Measurements from ENCODE around the gene LDB3. TPM values are rescaled to one million over a fixed set of nuclear protein-coding genes. Genes with fewer than 3 reads are reported as not detected.

LDB3 gene
- total and polyA plus RNA-seq, 2 of the 8 experiments (the other 6 are each of a cell fraction or from before 2014, with no cell fraction given), result 0.20 to 0.43 TPM

GRCh38 chr10:86657011-86657395 is 11.3 kb upstream of the LDB3 start:
- no peaks in the 10 kb centered on the region for H3K27me3 ChIP-seq (replicated peaks in 1 of 4; ENCODE audit: control insufficient read depth in 3 of 4, extremely low read depth in 1 of 4, insufficient read depth in 3 of 4, low read length in 3 of 4)
- DNase-seq (ENCODE audit: low read depth in 1 of 2, low spot score in 2 of 2) (no peak), FAIRE-seq (no peak)
- no peaks in the 10 kb centered on the region for H3K79me2 ChIP-seq (ENCODE audit: control insufficient read depth in 1 of 2, insufficient read depth in 2 of 2, low read length in 2 of 2)
- H3K27ac ChIP-seq (ENCODE audit: low read depth, low read length), result no peak overlapping the region
- no peak overlapping the region for H2BK15ac ChIP-seq (ENCODE audit: low read length)
- no peak overlapping the region for H2BK20ac ChIP-seq (ENCODE audit: low read length)
- no peak overlapping the region for H4K5ac ChIP-seq (ENCODE audit: insufficient read length, low read depth, low read length)
- H2BK12ac ChIP-seq (ENCODE audit: low read depth, low read length), result no peak overlapping the region; the same call in 1 of the 2 replicates
- ChIA-PET POLR2A (ENCODE audit: partially characterized antibody) (no interaction called here), CTCF (ENCODE audit: partially characterized antibody) (interaction anchor here (0.8 to 13.4 kb wide), 3 partner anchors 11 to 27 kb away, joined by 3 to 105 read pairs (median 3); no protein-coding TSS in a partner anchor)
- no peak overlapping the region for H3K56ac ChIP-seq (replicated peaks; ENCODE audit: insufficient read length, low read depth, low read length)
- H3K4ac ChIP-seq (replicated peaks; ENCODE audit: insufficient read length, low read depth, low read length), result no peak overlapping the region
- 97% methylated on average over 8 of the region's 8 CpGs; no CpG with 5 or more reads in 1 of the 2 experiments for WGBS, 2 experiments (ENCODE audit: extremely low coverage in 1 of 2, insufficient coverage in 1 of 2, insufficient read length in 1 of 2, insufficient replicate concordance in 2 of 2, low coverage in 1 of 2, low lambda C conversion rate in 2 of 2, missing lambda C conversion rate in 1 of 2)
- H4K8ac ChIP-seq (ENCODE audit: extremely low read depth, insufficient read depth, low read length), result no peak overlapping the region
- H2AK5ac ChIP-seq (ENCODE audit: low read depth, low read length), result no peak overlapping the region
- no peak overlapping the region for H3K4me2 ChIP-seq (ENCODE audit: insufficient read depth in 1 of 2, low read depth in 2 of 2, low read length in 2 of 2)
- no peak overlapping the region for H2AFZ ChIP-seq (ENCODE audit: low read length)
- no peak overlapping the region for H2BK120ac ChIP-seq (replicated peaks; ENCODE audit: low read depth, low read length)
- H3K14ac ChIP-seq (ENCODE audit: insufficient read length), result no peak overlapping the region
- no peak overlapping the region for H4K91ac ChIP-seq (replicated peaks; ENCODE audit: insufficient read length, low read length)
- H3K4me1 ChIP-seq (replicated peaks in 1 of 4; ENCODE audit: control insufficient read depth in 3 of 4, insufficient read depth in 4 of 4, low read length in 3 of 4), result peaks cover 0 to 6% (median 4%) of the 10 kb centered on the region in 4 experiments; a peak in 2 of 7 replicates
- H3K18ac ChIP-seq (ENCODE audit: extremely low read depth, low read length), result no peak overlapping the region
- H3K4me3 ChIP-seq (ENCODE audit: extremely low read depth in 1 of 4, insufficient read depth in 2 of 4, low read depth in 3 of 4, low read length in 4 of 4), result no peak overlapping the region
- H3K9me3 ChIP-seq (ENCODE audit: insufficient read depth in 2 of 2, low read depth in 1 of 2, low read length in 1 of 2), result no peaks in the 10 kb centered on the region
- no peak overlapping the region for H3K23ac ChIP-seq (ENCODE audit: insufficient read length)
- no peaks in the 10 kb centered on the region for H3K36me3 ChIP-seq (ENCODE audit: control insufficient read depth in 2 of 4, insufficient read depth in 4 of 4, low read length in 3 of 4)
- H3K79me1 ChIP-seq (ENCODE audit: low read depth, low read length), result no peaks in the 10 kb centered on the region
- no peak overlapping the region for H2BK5ac ChIP-seq (ENCODE audit: low read depth, low read length)
- no peak for TF ChIP-seq POLR2AphosphoS5 (IDR thresholded peaks at IDR 0.05; ENCODE audit: low read depth, low read length)
- no peak for TF ChIP-seq POLR2A (IDR thresholded peaks at IDR 0.05; ENCODE audit: control extremely low read depth in 1 of 2, low read depth in 2 of 2, low read length in 2 of 2)
- no peak for TF ChIP-seq SAP30 (IDR thresholded peaks at IDR 0.05; ENCODE audit: insufficient read depth, insufficient replicate concordance, low read length)
- TF ChIP-seq GTF2F1 (IDR thresholded peaks at IDR 0.05; ENCODE audit: borderline replicate concordance, low read depth, low read length), result no peak
- no peak for TF ChIP-seq PHF8 (conservative IDR thresholded peaks at IDR 0.05; ENCODE audit: low read depth, low read length)
- peaks cover 7% of the 10 kb centered on the region; the same call in 1 of the 2 replicates for H3K23me2 ChIP-seq (ENCODE audit: low read depth, low read length)
- H3K9ac ChIP-seq (replicated peaks in 1 of 4; ENCODE audit: extremely low read depth in 1 of 4, low read depth in 3 of 4, low read length in 3 of 4), result no peak overlapping the region
- peaks cover 0 to 6% of the 10 kb centered on the region in 2 experiments for H4K20me1 ChIP-seq (replicated peaks in 1 of 2; ENCODE audit: control insufficient read depth in 1 of 2, insufficient read depth in 2 of 2, low read length in 2 of 2)

Measured in H1 (cell line).